Ammon's horn (tissue), 1 donor: ENCODE results near the gene LYRM9.
"Not testable (repeated sequence)": the region's sequence is repeated elsewhere in the genome, so short reads cannot be mapped to it uniquely, and the experiment has no call there.

Experiments
- DNase-seq: peaks from one replicate; pipeline ENCODE4 v3.0.0-alpha.2; 2016; ENCODE audit warnings: low spot score

Gene LYRM9

GRCh38 chr17:27839571-27840405 lies 53.4 kb downstream of the LYRM9 start:
- not testable (repeated sequence) for DNase-seq

- not testable (repeated sequence) for DNase-seq
Observed at GRCh38 chr17:27838607-27839006, 54.6 kb downstream of the LYRM9 start.

- not testable (repeated sequence) for DNase-seq
Observed at GRCh38 chr17:27837769-27838168, 55.4 kb downstream of the LYRM9 start.

GRCh38 chr17:27836651-27837050 lies 56.5 kb downstream of the LYRM9 start:
- DNase-seq, result no peak

GRCh38 chr17:27834571-27834970 lies 58.6 kb downstream of the LYRM9 start:
- DNase-seq, result no peak

- no peak for DNase-seq
Observed at GRCh38 chr17:27832831-27833230, 60.3 kb downstream of the LYRM9 start.

GRCh38 chr17:27829888-27830287 lies 63.3 kb downstream of the LYRM9 start:
- not testable (repeated sequence) for DNase-seq

GRCh38 chr17:27829143-27829711 lies 63.9 kb downstream of the LYRM9 start:
- DNase-seq, result not testable (repeated sequence)
